Vagina (tissue), 2 donors: ENCODE results near the gene TEDC1. TPM values are rescaled to one million over a fixed set of nuclear protein-coding genes. Genes with fewer than 3 reads are reported as not detected.

Experiments
- DNase-seq, 2 donors: peaks; one replicate each; pipeline ENCODE4 v3.0.0-alpha.2; 2017; ENCODE audit errors: extremely low spot score in 2 of 2
- H3K27ac ChIP-seq: fragments of 200-600 bp; sonication (generic); one replicate; pipeline ENCODE4 v1.5.1; 2019
- H3K27me3 ChIP-seq: fragments of 200-600 bp; sonication (generic); one replicate; pipeline ENCODE4 v1.5.1; 2019
- H3K36me3 ChIP-seq, 2 donors: fragments of 200-600 bp; sonication (generic); one replicate each; pipeline ENCODE4 v1.5.1; 2017 to 2019
- H3K4me1 ChIP-seq: fragments of 200-600 bp; sonication (generic); one replicate; pipeline ENCODE4 v1.5.1; 2019
- H3K4me3 ChIP-seq, 2 donors: fragments of 200-600 bp; sonication (generic); 1 replicate in 1 of 2; 2 replicates in 1 of 2; pipeline ENCODE4 v1.5.1; 2016 to 2019
- H3K9me3 ChIP-seq: fragments of 200-600 bp; sonication (generic); one replicate; pipeline ENCODE4 v1.5.1; 2019
- CTCF ChIP-seq, 3 experiments: fragments of 450-650 bp in 2 of 3; fragments of 200-600 bp in 1 of 3; sonication (generic) in 1 of 3; IDR thresholded peaks; one replicate each; pipeline ENCODE4 v1.5.1; 2017 to 2019; ENCODE audit warnings: antibody characterized with exemption in 3 of 3, mild to moderate bottlenecking in 2 of 3, moderate library complexity in 2 of 3
- POLR2A ChIP-seq, 2 donors: fragments of 450-650 bp; IDR thresholded peaks; one replicate each; pipeline ENCODE4 v1.6.1; 2017; ENCODE audit warnings: antibody characterized with exemption in 2 of 2, mild to moderate bottlenecking in 2 of 2, moderate library complexity in 2 of 2
- POLR2AphosphoS5 ChIP-seq, 2 donors: sonication (generic); formaldehyde crosslinking; IDR thresholded peaks; one replicate each; pipeline ENCODE4 v1.9.0; 2017; ENCODE audit warnings: antibody characterized with exemption in 2 of 2, mild to moderate bottlenecking in 2 of 2, low read depth in 1 of 2; ENCODE audit not compliant: insufficient read depth in 1 of 2
- intact Hi-C: fragments of 100-400 bp; cut with DNase I; formaldehyde crosslinking; loops from one replicate; pipeline ENCODE4 v1.15.1; 2023
- total RNA-seq: library from RNA; depleted of rRNA; stranded (reverse); fragments of >200 nt; gene quantifications from one replicate; pipeline ENCODE4 v1.2.3, GENCODE V29; 2016

Gene TEDC1
- total RNA-seq, 1 donor from 2014 or later = 5.9 TPM

DNA sequence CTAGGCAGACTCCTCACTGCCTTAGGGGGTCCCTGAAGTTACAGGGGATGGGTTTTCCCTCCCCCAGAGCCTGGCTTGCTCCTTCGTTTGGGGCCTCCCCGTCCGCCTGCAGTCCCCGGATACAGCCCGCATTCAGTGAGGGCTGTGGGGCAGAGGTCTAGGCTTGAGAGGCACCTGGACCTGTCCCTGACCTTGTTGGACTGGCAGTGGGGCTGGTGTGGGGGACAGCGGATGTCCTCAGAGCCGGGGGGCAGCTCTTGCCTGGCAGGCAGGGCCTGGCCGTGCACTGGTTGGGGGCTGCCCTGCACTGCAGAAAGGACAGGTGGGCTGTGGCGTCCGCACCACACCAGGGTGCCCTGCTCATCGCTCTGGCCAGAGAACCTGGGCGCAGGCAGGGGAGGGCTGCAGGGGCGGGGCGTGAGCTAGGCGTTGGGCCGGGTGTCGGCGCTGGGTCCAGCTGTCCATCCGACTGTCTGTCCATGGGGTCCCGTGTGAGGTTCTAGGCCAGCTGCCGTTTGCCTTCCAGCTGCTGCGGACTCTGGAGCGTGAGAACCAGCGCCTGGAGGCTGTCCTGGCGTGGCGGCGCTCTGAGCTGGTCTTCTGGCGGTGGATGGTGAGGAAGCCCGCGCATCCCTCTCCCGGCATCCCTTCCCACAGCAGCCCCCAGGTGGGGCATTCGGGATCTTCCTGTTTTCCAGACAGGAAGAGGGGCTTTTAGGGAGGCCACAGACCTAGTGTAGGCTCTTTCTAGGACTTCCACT, 6.0 kb downstream of the TEDC1 start:
- Histone ChIP-seq H3K4me1 (peaks cover 4% of the 10 kb centered on the region), H3K27me3 (no peaks in the 10 kb centered on the region), H3K4me3 (no peak overlapping the region), H3K27ac (no peak overlapping the region), H3K9me3 (no peaks in the 10 kb centered on the region), H3K36me3 (no peaks in the 10 kb centered on the region)
- no peak for DNase-seq
- intact Hi-C loops = loop anchor here (10.0 kb wide), 1 partner anchor 282 kb away; no protein-coding TSS in a partner anchor
- no peak for TF ChIP-seq CTCF (IDR thresholded peaks at IDR 0.05)
- TF ChIP-seq POLR2A (IDR thresholded peaks at IDR 0.05) = no peak
- TF ChIP-seq POLR2AphosphoS5 (IDR thresholded peaks at IDR 0.05; ENCODE audit: insufficient read depth in 1 of 2, low read depth in 1 of 2) = no peak

GRCh38 chr14:105497671-105498429, 6.8 kb downstream of the TEDC1 start:
- H3K27me3 ChIP-seq = no peaks in the 10 kb centered on the region
- H3K27ac ChIP-seq = no peak overlapping the region
- intact Hi-C loops = loop anchor here (10.0 kb wide), 1 partner anchor 283 kb away; no protein-coding TSS in a partner anchor
- DNase-seq = peak in 1 of 2 donors; percentile 81
- H3K36me3 ChIP-seq = no peaks in the 10 kb centered on the region
- no peaks in the 10 kb centered on the region for H3K4me1 ChIP-seq
- H3K4me3 ChIP-seq = no peak overlapping the region
- no peaks in the 10 kb centered on the region for H3K9me3 ChIP-seq
- TF ChIP-seq POLR2A (IDR thresholded peaks at IDR 0.05) (no peak), POLR2AphosphoS5 (IDR thresholded peaks at IDR 0.05; ENCODE audit: insufficient read depth in 1 of 2, low read depth in 1 of 2) (no peak), CTCF (IDR thresholded peaks at IDR 0.05) (no peak)

GRCh38 chr14:105498430-105499255, 7.6 kb downstream of the TEDC1 start:
- Histone ChIP-seq H3K4me1 (no peaks in the 10 kb centered on the region), H3K27ac (no peak overlapping the region), H3K27me3 (no peaks in the 10 kb centered on the region), H3K9me3 (no peaks in the 10 kb centered on the region), H3K4me3 (no peak overlapping the region), H3K36me3 (no peaks in the 10 kb centered on the region)
- no peak for DNase-seq
- no peak for TF ChIP-seq POLR2AphosphoS5 (IDR thresholded peaks at IDR 0.05; ENCODE audit: insufficient read depth in 1 of 2, low read depth in 1 of 2)
- TF ChIP-seq CTCF (IDR thresholded peaks at IDR 0.05) = no peak
- no peak for TF ChIP-seq POLR2A (IDR thresholded peaks at IDR 0.05)
- intact Hi-C loops = loop anchor here (10.0 kb wide), 1 partner anchor 284 kb away; no protein-coding TSS in a partner anchor

GRCh38 chr14:105499256-105500035, 8.4 kb downstream of the TEDC1 start:
- intact Hi-C loops = loop anchor here (10.0 kb wide), 1 partner anchor 285 kb away; no protein-coding TSS in a partner anchor
- Histone ChIP-seq H3K4me1 (no peaks in the 10 kb centered on the region), H3K4me3 (no peak overlapping the region), H3K27me3 (no peaks in the 10 kb centered on the region), H3K36me3 (no peaks in the 10 kb centered on the region), H3K9me3 (no peaks in the 10 kb centered on the region), H3K27ac (no peak overlapping the region)
- DNase-seq = no peak
- TF ChIP-seq POLR2A (IDR thresholded peaks at IDR 0.05) = no peak
- TF ChIP-seq CTCF (IDR thresholded peaks at IDR 0.05) = no peak
- TF ChIP-seq POLR2AphosphoS5 (IDR thresholded peaks at IDR 0.05; ENCODE audit: insufficient read depth in 1 of 2, low read depth in 1 of 2) = no peak
